Measurements from ENCODE around the gene SULT1B1.
A peak's percentile ranks its signal among the peaks of the same experiment; 100 is the strongest.

Gene SULT1B1
- total RNA-seq: 0.96 to 14.7 (median 9.9) reads per million in 3 donors

- H3K27me3 ChIP-seq (replicated peaks; ENCODE audit: control insufficient read depth, insufficient read depth, low read length, poor library complexity, severe bottlenecking): no peaks in the 10 kb centered on the region
- no peak within 1 kb of the TSS for H3K27ac ChIP-seq (ENCODE audit: insufficient read depth, low read length, poor library complexity, severe bottlenecking)
- no peaks in the 10 kb centered on the region for H3K36me3 ChIP-seq (ENCODE audit: control insufficient read depth, insufficient read depth, low read length)
- H3K9me3 ChIP-seq (ENCODE audit: control insufficient read depth, low read length): no peaks in the 10 kb centered on the region
- H3K4me3 ChIP-seq (ENCODE audit: insufficient read depth, low read depth, low read length, poor library complexity, severe bottlenecking): peak within 1 kb of the TSS; percentile 24
- DNase-seq: peak in 1 of 3 donors; percentile 7
- no peaks in the 10 kb centered on the region for H3K4me1 ChIP-seq (ENCODE audit: control insufficient read depth, insufficient read depth, low read length, poor library complexity, severe bottlenecking)
These were observed at the start of gene SULT1B1 for GRCh38 chr4:69760455-69760854. Gene SULT1B1 (minus strand): TSS chr4:69760620. CDS start chr4:69755217, 5,403 bp downstream.

- H3K27me3 ChIP-seq (replicated peaks; ENCODE audit: control insufficient read depth, insufficient read depth, low read length, poor library complexity, severe bottlenecking): no peaks in the 10 kb centered on the region
- no peak for DNase-seq
- no peaks in the 10 kb centered on the region for H3K36me3 ChIP-seq (ENCODE audit: control insufficient read depth, insufficient read depth, low read length)
- no peaks in the 10 kb centered on the region for H3K9me3 ChIP-seq (ENCODE audit: control insufficient read depth, low read length)
- no peaks in the 10 kb centered on the region for H3K4me1 ChIP-seq (ENCODE audit: control insufficient read depth, insufficient read depth, low read length, poor library complexity, severe bottlenecking)
- H3K4me3 ChIP-seq (ENCODE audit: insufficient read depth, low read depth, low read length, poor library complexity, severe bottlenecking): no peak overlapping the region
- no peak overlapping the region for H3K27ac ChIP-seq (ENCODE audit: insufficient read depth, low read length, poor library complexity, severe bottlenecking)
These were observed 40.2 kb upstream of the SULT1B1 start for GRCh38 chr4:69800599-69800998.

GRCh38 chr4:69799337-69799736 lies 38.9 kb upstream of the SULT1B1 start:
- no peaks in the 10 kb centered on the region for H3K4me1 ChIP-seq (ENCODE audit: control insufficient read depth, insufficient read depth, low read length, poor library complexity, severe bottlenecking)
- DNase-seq: no peak
- H3K9me3 ChIP-seq (ENCODE audit: control insufficient read depth, low read length): no peaks in the 10 kb centered on the region
- H3K4me3 ChIP-seq (ENCODE audit: insufficient read depth, low read depth, low read length, poor library complexity, severe bottlenecking): no peak overlapping the region
- H3K27ac ChIP-seq (ENCODE audit: insufficient read depth, low read length, poor library complexity, severe bottlenecking): no peak overlapping the region
- no peaks in the 10 kb centered on the region for H3K27me3 ChIP-seq (replicated peaks; ENCODE audit: control insufficient read depth, insufficient read depth, low read length, poor library complexity, severe bottlenecking)
- H3K36me3 ChIP-seq (ENCODE audit: control insufficient read depth, insufficient read depth, low read length): no peaks in the 10 kb centered on the region

GRCh38 chr4:69793732-69794131 lies 33.3 kb upstream of the SULT1B1 start:
- no peak overlapping the region for H3K4me3 ChIP-seq (ENCODE audit: insufficient read depth, low read depth, low read length, poor library complexity, severe bottlenecking)
- no peak overlapping the region for H3K27ac ChIP-seq (ENCODE audit: insufficient read depth, low read length, poor library complexity, severe bottlenecking)
- no peak for DNase-seq
- H3K9me3 ChIP-seq (ENCODE audit: control insufficient read depth, low read length): no peaks in the 10 kb centered on the region
- H3K4me1 ChIP-seq (ENCODE audit: control insufficient read depth, insufficient read depth, low read length, poor library complexity, severe bottlenecking): no peaks in the 10 kb centered on the region
- H3K36me3 ChIP-seq (ENCODE audit: control insufficient read depth, insufficient read depth, low read length): no peaks in the 10 kb centered on the region
- H3K27me3 ChIP-seq (replicated peaks; ENCODE audit: control insufficient read depth, insufficient read depth, low read length, poor library complexity, severe bottlenecking): no peaks in the 10 kb centered on the region

GRCh38 chr4:69787879-69788278 lies 27.5 kb upstream of the SULT1B1 start:
- Histone ChIP-seq H3K9me3 (ENCODE audit: control insufficient read depth, low read length) (no peaks in the 10 kb centered on the region), H3K27me3 (replicated peaks; ENCODE audit: control insufficient read depth, insufficient read depth, low read length, poor library complexity, severe bottlenecking) (no peaks in the 10 kb centered on the region), H3K4me1 (ENCODE audit: control insufficient read depth, insufficient read depth, low read length, poor library complexity, severe bottlenecking) (no peaks in the 10 kb centered on the region), H3K36me3 (ENCODE audit: control insufficient read depth, insufficient read depth, low read length) (no peaks in the 10 kb centered on the region), H3K4me3 (ENCODE audit: insufficient read depth, low read depth, low read length, poor library complexity, severe bottlenecking) (no peak overlapping the region), H3K27ac (ENCODE audit: insufficient read depth, low read length, poor library complexity, severe bottlenecking) (no peak overlapping the region)
- DNase-seq: no peak

GRCh38 chr4:69786547-69786946 lies 26.1 kb upstream of the SULT1B1 start:
- Histone ChIP-seq H3K27ac (ENCODE audit: insufficient read depth, low read length, poor library complexity, severe bottlenecking) (no peak overlapping the region), H3K4me3 (ENCODE audit: insufficient read depth, low read depth, low read length, poor library complexity, severe bottlenecking) (no peak overlapping the region)
- DNase-seq: no peak

GRCh38 chr4:69785211-69785831 lies 24.9 kb upstream of the SULT1B1 start:
- no peak for DNase-seq
- Histone ChIP-seq H3K9me3 (ENCODE audit: control insufficient read depth, low read length) (no peaks in the 10 kb centered on the region), H3K4me3 (ENCODE audit: insufficient read depth, low read depth, low read length, poor library complexity, severe bottlenecking) (no peak overlapping the region), H3K36me3 (ENCODE audit: control insufficient read depth, insufficient read depth, low read length) (no peaks in the 10 kb centered on the region), H3K27me3 (replicated peaks; ENCODE audit: control insufficient read depth, insufficient read depth, low read length, poor library complexity, severe bottlenecking) (no peaks in the 10 kb centered on the region), H3K27ac (ENCODE audit: insufficient read depth, low read length, poor library complexity, severe bottlenecking) (no peak overlapping the region), H3K4me1 (ENCODE audit: control insufficient read depth, insufficient read depth, low read length, poor library complexity, severe bottlenecking) (no peaks in the 10 kb centered on the region)

More at GRCh38 chr4:69786547-69786946, 26.1 kb upstream of the SULT1B1 start:
- H3K36me3 ChIP-seq (ENCODE audit: control insufficient read depth, insufficient read depth, low read length): no peaks in the 10 kb centered on the region
- H3K4me1 ChIP-seq (ENCODE audit: control insufficient read depth, insufficient read depth, low read length, poor library complexity, severe bottlenecking): no peaks in the 10 kb centered on the region
- H3K27me3 ChIP-seq (replicated peaks; ENCODE audit: control insufficient read depth, insufficient read depth, low read length, poor library complexity, severe bottlenecking): no peaks in the 10 kb centered on the region
- H3K9me3 ChIP-seq (ENCODE audit: control insufficient read depth, low read length): no peaks in the 10 kb centered on the region

GRCh38 chr4:69782651-69783310 lies 22.4 kb upstream of the SULT1B1 start:
- H3K27ac ChIP-seq (ENCODE audit: insufficient read depth, low read length, poor library complexity, severe bottlenecking): no peak overlapping the region
- no peaks in the 10 kb centered on the region for H3K9me3 ChIP-seq (ENCODE audit: control insufficient read depth, low read length)
- no peaks in the 10 kb centered on the region for H3K36me3 ChIP-seq (ENCODE audit: control insufficient read depth, insufficient read depth, low read length)
- no peaks in the 10 kb centered on the region for H3K4me1 ChIP-seq (ENCODE audit: control insufficient read depth, insufficient read depth, low read length, poor library complexity, severe bottlenecking)
- no peak overlapping the region for H3K4me3 ChIP-seq (ENCODE audit: insufficient read depth, low read depth, low read length, poor library complexity, severe bottlenecking)
- no peaks in the 10 kb centered on the region for H3K27me3 ChIP-seq (replicated peaks; ENCODE audit: control insufficient read depth, insufficient read depth, low read length, poor library complexity, severe bottlenecking)
- no peak for DNase-seq

- H3K4me1 ChIP-seq (ENCODE audit: control insufficient read depth, insufficient read depth, low read length, poor library complexity, severe bottlenecking): no peaks in the 10 kb centered on the region
- H3K27ac ChIP-seq (ENCODE audit: insufficient read depth, low read length, poor library complexity, severe bottlenecking): no peak overlapping the region
- H3K36me3 ChIP-seq (ENCODE audit: control insufficient read depth, insufficient read depth, low read length): no peaks in the 10 kb centered on the region
- H3K27me3 ChIP-seq (replicated peaks; ENCODE audit: control insufficient read depth, insufficient read depth, low read length, poor library complexity, severe bottlenecking): no peaks in the 10 kb centered on the region
- DNase-seq: no peak
- H3K9me3 ChIP-seq (ENCODE audit: control insufficient read depth, low read length): no peaks in the 10 kb centered on the region
- H3K4me3 ChIP-seq (ENCODE audit: insufficient read depth, low read depth, low read length, poor library complexity, severe bottlenecking): no peak overlapping the region
These were observed 21.3 kb upstream of the SULT1B1 start for GRCh38 chr4:69781458-69782418.
